NCI-H2107 treated with DMSO at 0.1 percent for 48 hours (cell line): Measurements from ENCODE around the gene GCG.

Source experiments
- DNase-seq: peaks from one replicate; lab custom pipeline; 2025; ENCODE audit not compliant: unreplicated experiment; lab: John Stamatoyannopoulos, UW

The GCG gene

GRCh38 chr2:162106146-162106551 lies 45.9 kb downstream of the GCG start:
- DNase-seq, result no peak

- DNase-seq, result no peak
Observed at GRCh38 chr2:162103443-162104009, 48.5 kb downstream of the GCG start.

- DNase-seq, result no peak
Observed at GRCh38 chr2:162100579-162100978, 51.5 kb downstream of the GCG start.

- DNase-seq, result no peak
Observed at GRCh38 chr2:162099836-162100235, 52.2 kb downstream of the GCG start.
